HG03175 (cell line): Measurements from ENCODE around the gene MMGT1.

ENCODE experiments used
- ATAC-seq: cut with Tn5 transposase; IDR thresholded peaks from one replicate; pipeline ENCODE4 v1.9.1; 2021; ENCODE audit warnings: mild to moderate bottlenecking, moderate library complexity; ENCODE audit not compliant: unreplicated experiment

MMGT1 gene

GRCh38 chrX:135973548-135974278 is at the start of gene MMGT1:
Gene MMGT1, minus strand, starts transcription at chrX:135973988. Its CDS starts 313 bp downstream, at chrX:135973675.
- peak; percentile 86 for ATAC-seq

GRCh38 chrX:136021903-136022302 is 48.1 kb upstream of the MMGT1 start:
- peak; percentile 51 for ATAC-seq

- peak; percentile 74 for ATAC-seq
Measured at GRCh38 chrX:136021160-136021559, 47.4 kb upstream of the MMGT1 start.

- ATAC-seq: no peak
Measured at GRCh38 chrX:136019226-136019625, 45.4 kb upstream of the MMGT1 start.

GRCh38 chrX:136016881-136017280 is 43.1 kb upstream of the MMGT1 start:
- ATAC-seq: no peak

GRCh38 chrX:136015016-136015415 is 41.2 kb upstream of the MMGT1 start:
- ATAC-seq: no peak

- ATAC-seq: no peak
Measured at GRCh38 chrX:135988245-135988644, 14.5 kb upstream of the MMGT1 start.

- no peak for ATAC-seq
Measured at GRCh38 chrX:135985973-135986310, 12.2 kb upstream of the MMGT1 start.

- peak; percentile 95 for ATAC-seq
Measured at GRCh38 chrX:135985157-135985972, 11.6 kb upstream of the MMGT1 start, which contains the start of gene SLC9A6. Gene SLC9A6, plus strand, starts transcription at chrX:135985435. Its CDS starts 224 bp downstream, at chrX:135985659.

GRCh38 chrX:135984791-135985156 is 11.0 kb upstream of the MMGT1 start:
- peak; percentile 5 for ATAC-seq

GRCh38 chrX:135984256-135984655 is 10.5 kb upstream of the MMGT1 start:
- ATAC-seq: no peak

GRCh38 chrX:135982860-135983259 is 9.1 kb upstream of the MMGT1 start:
- no peak for ATAC-seq

- no peak for ATAC-seq
Measured at GRCh38 chrX:135981668-135982067, 7.9 kb upstream of the MMGT1 start.

- ATAC-seq: no peak
Measured at GRCh38 chrX:135981010-135981409, 7.2 kb upstream of the MMGT1 start.

GRCh38 chrX:135977611-135978010 is 3.8 kb upstream of the MMGT1 start:
- ATAC-seq: no peak

GRCh38 chrX:135975421-135975820 is 1.6 kb upstream of the MMGT1 start:
- no peak for ATAC-seq

- no peak for ATAC-seq
Measured at GRCh38 chrX:135974279-135974856, 580 bp upstream of the MMGT1 start.

- ATAC-seq: peak; percentile 49
Measured at GRCh38 chrX:135973025-135973547, 702 bp downstream of the MMGT1 start.

- no peak for ATAC-seq
Measured at GRCh38 chrX:135951291-135951690, 22.5 kb downstream of the MMGT1 start.

- ATAC-seq: no peak
Measured at GRCh38 chrX:135944486-135944885, 29.3 kb downstream of the MMGT1 start.

- no peak for ATAC-seq
Measured at GRCh38 chrX:135931644-135932487, 41.9 kb downstream of the MMGT1 start.
